Ishikawa (cell line): ENCODE results near the gene DMD.

Experiments
- CEBPB ChIP-seq: IDR thresholded peaks from 2 replicates; pipeline ENCODE4 v1.6.1; 2012
- CREB1 ChIP-seq: IDR thresholded peaks from 2 replicates; pipeline ENCODE4 v1.6.1; 2012; ENCODE audit warnings: low read depth
- EGR1 ChIP-seq: IDR thresholded peaks from 2 replicates; pipeline ENCODE4 v1.6.1; 2012
- EP300 ChIP-seq: IDR thresholded peaks from 2 replicates; pipeline ENCODE4 v1.6.1; 2012; ENCODE audit warnings: borderline replicate concordance
- MAX ChIP-seq: IDR thresholded peaks from 2 replicates; pipeline ENCODE4 v1.6.1; 2012
- RAD21 ChIP-seq: IDR thresholded peaks from 2 replicates; pipeline ENCODE4 v1.6.1; 2012; ENCODE audit warnings: low read depth
- REST ChIP-seq: IDR thresholded peaks from 2 replicates; pipeline ENCODE4 v1.6.1; 2012; ENCODE audit warnings: low read depth, mild to moderate bottlenecking
- TAF1 ChIP-seq: IDR thresholded peaks from 2 replicates; pipeline ENCODE4 v1.6.1; 2012; ENCODE audit warnings: low read depth, mild to moderate bottlenecking
- TEAD4 ChIP-seq: IDR thresholded peaks from 2 replicates; pipeline ENCODE4 v1.6.1; 2012
- YY1 ChIP-seq: IDR thresholded peaks from 2 replicates; pipeline ENCODE4 v1.6.1; 2012; ENCODE audit warnings: low read depth

GRCh38 chrX:32804034-32804433, 407.3 kb downstream of the DMD start:
- TF ChIP-seq CEBPB = no peak
- TF ChIP-seq EP300 = no peak
- TF ChIP-seq CREB1 = no peak
- TF ChIP-seq YY1 = no peak
- TF ChIP-seq REST = no peak
- no peak for TF ChIP-seq MAX
- no peak for TF ChIP-seq EGR1
- TF ChIP-seq TAF1 = no peak
- TF ChIP-seq TEAD4 = no peak
- TF ChIP-seq RAD21 = no peak
